ENCODE data around the gene BCAR1. TPM values are rescaled to one million over a fixed set of nuclear protein-coding genes. Genes with fewer than 3 reads are reported as not detected.

BCAR1 gene
- total and polyA plus RNA-seq, 10 of the 15 experiments (the other 5 are each of a cell fraction or from before 2014, with no cell fraction given) = 0.13 to 14.1 (median 2.8) TPM; not detected in 1

- ChIA-PET RAD21 (ENCODE audit: unreplicated experiment) (no interaction called here), SMC1A (ENCODE audit: uncharacterized antibody, unreplicated experiment) (no interaction called here), CTCF (interaction anchor here (1.4 kb wide), 1 partner anchor 9 kb away, joined by 6 read pairs; no protein-coding TSS in a partner anchor), POLR2A (no interaction called here)
- no peak overlapping the region for H3K4me2 ChIP-seq (ENCODE audit: control insufficient read depth, insufficient read depth)
- H2AFZ ChIP-seq (ENCODE audit: control insufficient read depth, low read depth, low read length) = no peak overlapping the region
- no peaks in the 10 kb centered on the region for H3K79me2 ChIP-seq (ENCODE audit: control insufficient read depth, insufficient read depth, low read length)
- H4K20me1 ChIP-seq (ENCODE audit: control insufficient read depth, insufficient read depth) = no peaks in the 10 kb centered on the region
- no peak for ATAC-seq
- no peak overlapping the region for H3K9ac ChIP-seq (ENCODE audit: control insufficient read depth, insufficient read depth, low read length)
- H3K4me1 ChIP-seq (ENCODE audit: control insufficient read depth, insufficient read depth, low read length) = no peaks in the 10 kb centered on the region
- TF ChIP-seq GABPA (IDR thresholded peaks at IDR 0.05; ENCODE audit: low read depth) (no peak), CHD2 (IDR thresholded peaks at IDR 0.05; ENCODE audit: borderline replicate concordance, low read depth, low read length) (no peak), TAF1 (IDR thresholded peaks at IDR 0.05; ENCODE audit: borderline replicate concordance, low read depth, low read length) (no peak), TBL1XR1 (IDR thresholded peaks at IDR 0.05; ENCODE audit: low read depth, low read length) (no peak), PML (IDR thresholded peaks at IDR 0.05; ENCODE audit: low read length) (no peak), LARP7 (IDR thresholded peaks at IDR 0.05) (no peak), BRCA1 (IDR thresholded peaks at IDR 0.05; ENCODE audit: low read depth, low read length) (no peak), ATF7 (IDR thresholded peaks at IDR 0.05; ENCODE audit: low read depth) (no peak), WRNIP1 (IDR thresholded peaks at IDR 0.05; ENCODE audit: borderline replicate concordance, low read depth, low read length) (no peak), JUND (IDR thresholded peaks at IDR 0.05; ENCODE audit: low read depth, low read length) (no peak), CBX3 (IDR thresholded peaks at IDR 0.05; ENCODE audit: borderline replicate concordance, low read depth) (no peak)
- BruUV-seq (replicated peaks) = no TSS peak
- no peaks in the 10 kb centered on the region for H3K9me3 ChIP-seq (replicated peaks; ENCODE audit: control insufficient read depth, insufficient read depth, low read length)
- no peak overlapping the region for H3K4me3 ChIP-seq
- H3K27me3 ChIP-seq (replicated peaks in 1 of 2; ENCODE audit: control insufficient read depth in 2 of 2, insufficient read depth in 2 of 2, low read length in 1 of 2) = no peaks in the 10 kb centered on the region
- no peak for DNase-seq (ENCODE audit: low read depth, low spot score)
- FAIRE-seq = no peak
- no peak overlapping the region for H3K27ac ChIP-seq (ENCODE audit: control insufficient read depth, insufficient read depth)
- 42% methylated on average over 12 of the region's 12 CpGs for WGBS (ENCODE audit: insufficient coverage, insufficient replicate concordance, low lambda C conversion rate, missing lambda C conversion rate)
- intact Hi-C loops (cut with micrococcal nuclease; ENCODE audit: unreplicated experiment) = no loop called here
- no peaks in the 10 kb centered on the region for H3K36me3 ChIP-seq (ENCODE audit: control insufficient read depth in 2 of 2, insufficient read depth in 2 of 2, low read length in 1 of 2)
- in situ Hi-C loops (cut with MboI) = no loop called here
These were observed 26.3 kb downstream of the BCAR1 start for GRCh38 chr16:75225092-75225491.
